Activated CD8-positive, alpha-beta memory T cell treated with anti-CD3 and anti-CD28 coated beads for 24 hours (primary cell): ENCODE measurements around the gene CCM2.
"Not testable (repeated sequence)": the region's sequence is repeated elsewhere in the genome, so short reads cannot be mapped to it uniquely, and the experiment has no call there.

Experiments used
- DNase-seq: peaks from one replicate; pipeline ENCODE4 v3.0.0-alpha.2; 2020

Gene CCM2

DNA sequence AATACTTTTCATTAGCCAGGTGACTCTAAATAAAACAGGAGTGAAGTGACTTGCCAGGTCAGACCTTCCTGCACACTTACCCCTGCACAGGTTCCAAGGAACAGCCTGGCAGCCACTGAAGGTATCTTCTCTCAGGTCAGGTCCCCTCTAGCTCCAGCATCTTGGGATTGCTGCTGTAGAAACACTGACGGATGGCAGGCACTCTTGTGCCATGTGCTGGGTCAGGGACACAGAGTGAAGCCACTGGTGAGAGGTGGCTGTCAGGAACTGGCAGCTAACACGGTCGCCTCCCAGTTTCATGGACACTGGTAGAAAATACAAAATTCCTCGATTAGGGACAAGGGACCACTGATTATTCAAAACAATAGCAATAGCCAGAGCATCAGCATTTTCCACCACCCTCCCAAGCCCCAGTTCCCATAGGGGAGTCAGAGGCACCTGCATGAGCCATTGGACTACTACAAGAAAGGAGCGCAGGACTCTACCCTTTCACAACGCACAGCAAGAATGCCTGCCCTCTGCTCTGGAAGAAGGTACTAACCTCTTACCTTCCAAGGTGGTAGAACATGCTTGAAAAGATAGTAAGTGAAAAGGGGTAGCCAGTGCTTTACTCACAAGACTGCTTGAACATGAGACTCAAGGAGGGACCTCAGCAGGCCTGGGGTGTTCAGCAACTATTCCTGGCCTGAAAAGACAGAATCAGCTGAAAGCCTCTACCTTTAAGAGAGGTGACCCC lies 16.1 kb upstream of the CCM2 start:
- peak; percentile 62 for DNase-seq

GRCh38 chr7:44984478-44984758 lies 15.6 kb upstream of the CCM2 start:
- no peak for DNase-seq

- DNase-seq, result peak; percentile 70
These were observed 14.8 kb upstream of the CCM2 start for GRCh38 chr7:44985033-44985695.

DNA sequence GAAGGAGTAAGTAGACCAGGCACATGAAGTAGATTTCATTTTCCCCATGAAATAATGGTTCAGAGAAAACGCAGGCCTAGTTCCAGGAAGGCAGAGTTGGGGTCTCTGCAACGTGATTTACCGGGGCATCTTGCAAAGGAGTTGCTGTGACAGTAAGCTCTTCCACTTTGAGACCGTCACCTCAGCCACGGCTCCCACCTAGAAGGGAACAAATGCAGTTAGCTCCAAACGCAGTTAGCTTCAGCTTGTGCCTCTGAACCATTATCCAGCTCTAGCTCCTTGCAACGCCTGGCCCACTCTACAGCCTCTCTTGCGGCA lies 14.1 kb upstream of the CCM2 start:
- no peak for DNase-seq

- DNase-seq, result peak; percentile 99
These were observed 13.6 kb upstream of the CCM2 start for GRCh38 chr7:44986218-44987053.

- no peak for DNase-seq
These were observed 12.5 kb upstream of the CCM2 start for GRCh38 chr7:44987457-44987856.

DNA sequence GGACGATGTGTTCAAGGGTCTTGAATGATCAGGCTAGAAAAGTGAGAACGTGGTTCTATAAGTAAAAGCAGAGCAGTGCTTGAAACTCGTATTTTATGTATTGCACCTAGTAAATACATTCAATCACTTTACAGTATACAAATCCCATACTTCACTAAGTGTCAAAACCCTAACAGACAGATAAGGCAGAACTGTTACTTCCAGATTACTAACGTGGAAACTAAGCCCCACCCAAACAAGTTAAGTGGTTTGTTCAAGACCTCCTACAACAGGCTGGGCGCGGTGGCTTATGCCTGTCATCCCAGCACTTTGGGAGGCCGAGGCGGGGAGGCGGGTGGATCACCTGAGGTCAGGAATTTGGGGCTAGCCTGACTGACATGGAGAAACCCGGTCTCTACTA lies 12.0 kb upstream of the CCM2 start:
- DNase-seq, result no peak

GRCh38 chr7:44988701-44989100 lies 11.3 kb upstream of the CCM2 start:
- no peak for DNase-seq

DNA sequence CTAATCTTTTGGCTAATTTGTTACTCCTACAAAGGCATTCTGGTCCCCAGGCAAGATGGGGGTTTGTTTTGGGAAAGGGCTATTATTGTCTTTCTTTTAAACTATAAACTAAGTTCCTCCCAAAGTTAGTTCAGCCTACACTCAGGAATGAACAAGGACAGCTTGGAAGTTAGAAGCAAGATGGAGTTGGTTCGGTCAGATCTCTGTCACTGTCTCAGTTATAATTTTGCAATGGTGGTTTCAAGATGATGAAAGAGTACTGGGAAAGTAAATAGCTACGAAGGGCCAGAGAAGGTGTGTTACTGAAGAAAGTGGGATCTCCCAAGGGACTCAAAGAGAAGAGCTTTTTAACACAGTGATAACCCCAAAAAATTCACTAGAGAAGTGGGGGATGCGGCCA lies 10.9 kb upstream of the CCM2 start:
- no peak for DNase-seq

DNA sequence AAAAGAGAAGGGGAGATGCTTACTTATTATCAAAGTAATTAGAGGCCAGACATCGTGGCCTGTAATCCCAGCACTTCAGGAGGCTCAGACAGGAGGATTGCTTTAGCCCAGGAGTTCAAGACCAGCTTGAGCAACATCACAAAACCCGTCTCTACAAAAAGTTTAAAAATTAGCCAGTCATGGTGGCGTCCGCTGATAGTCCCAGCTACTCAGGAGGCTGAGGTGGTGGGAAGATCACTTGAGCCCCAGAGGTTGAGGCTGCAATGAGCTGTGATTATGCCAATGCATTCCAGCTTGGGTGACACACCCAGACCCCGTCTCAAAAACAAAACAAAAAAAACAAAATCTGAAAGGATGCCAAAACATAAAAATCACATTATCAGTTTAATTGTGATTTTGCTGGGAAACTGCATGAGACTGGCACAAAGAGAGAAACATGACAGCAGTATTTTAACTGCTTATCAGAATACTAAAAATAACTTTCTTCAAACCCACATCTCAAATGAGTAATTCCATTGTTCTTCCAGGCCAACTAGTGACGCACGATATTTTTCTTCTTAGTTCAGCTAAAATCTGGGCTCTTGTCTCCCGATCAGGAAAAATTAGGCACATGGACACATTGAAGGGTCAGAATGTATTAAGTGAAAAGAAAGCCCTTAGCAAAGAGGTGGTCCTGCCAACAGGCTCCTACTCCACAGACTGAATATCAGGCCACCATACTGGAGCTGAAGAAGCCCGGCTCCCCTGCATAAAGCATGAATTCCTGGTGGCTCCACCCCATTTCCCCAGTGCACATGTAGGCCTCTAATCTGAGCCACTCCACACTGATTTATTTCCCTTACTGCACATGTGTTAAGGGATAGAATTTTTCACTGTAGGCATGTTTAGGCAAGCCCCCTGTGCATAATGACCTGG lies 9.6 kb upstream of the CCM2 start:
- DNase-seq, result no peak

- not testable (repeated sequence) for DNase-seq
These were observed 7.8 kb upstream of the CCM2 start for GRCh38 chr7:44992004-44992795.

- no peak for DNase-seq
These were observed 5.0 kb upstream of the CCM2 start for GRCh38 chr7:44994877-44995554.

DNA sequence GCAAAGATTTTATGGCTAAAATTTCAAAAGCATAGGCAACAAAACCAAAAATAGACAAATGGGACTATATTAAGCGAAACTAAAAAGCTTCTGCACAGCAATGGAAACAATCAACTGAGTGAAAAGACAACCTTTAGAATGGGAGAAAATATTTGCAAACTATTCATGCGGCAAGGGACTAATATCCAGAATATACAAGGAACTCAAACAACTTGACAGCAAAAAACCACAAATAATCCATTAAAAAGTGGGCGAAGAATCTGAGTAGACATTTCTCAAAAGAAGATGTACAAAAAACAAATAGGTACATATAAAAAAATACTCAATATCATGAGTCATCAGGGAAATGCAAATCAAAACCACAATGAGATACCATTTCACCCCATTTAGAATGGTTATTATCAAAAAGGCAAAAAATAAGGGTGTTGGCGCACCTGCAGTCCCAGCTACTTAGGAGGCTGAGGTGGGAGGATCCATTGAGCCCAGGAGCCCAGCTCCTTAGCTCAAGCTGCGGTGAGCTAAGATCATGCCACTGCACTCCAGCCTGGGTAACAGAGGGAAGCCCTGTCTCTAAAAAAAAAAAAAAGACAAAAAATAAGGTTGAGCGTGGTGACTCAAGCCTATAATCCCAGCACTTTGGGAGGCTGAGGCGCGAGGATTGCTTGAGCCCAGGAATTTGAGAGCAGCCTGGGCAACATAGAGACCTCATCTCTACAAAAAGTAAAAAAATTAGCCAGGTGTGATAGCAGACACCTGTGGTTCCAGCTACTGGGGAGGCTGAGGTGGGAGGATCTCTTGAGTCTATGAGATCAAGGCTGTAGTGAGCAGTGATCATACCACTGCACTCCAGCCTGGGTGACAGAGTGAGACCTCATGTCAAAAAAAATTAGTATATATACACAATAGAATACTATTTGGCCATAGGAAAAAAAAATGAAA lies 4.2 kb upstream of the CCM2 start:
- no peak for DNase-seq

- DNase-seq, result no peak
These were observed 1.7 kb upstream of the CCM2 start for GRCh38 chr7:44998153-44998871.

- DNase-seq, result peak; percentile 99
These were observed 532 bp upstream of the CCM2 start for GRCh38 chr7:44999245-45000092.

- peak; percentile 77 for DNase-seq
These were observed 1.2 kb downstream of the CCM2 start for GRCh38 chr7:45001138-45001694.

DNA sequence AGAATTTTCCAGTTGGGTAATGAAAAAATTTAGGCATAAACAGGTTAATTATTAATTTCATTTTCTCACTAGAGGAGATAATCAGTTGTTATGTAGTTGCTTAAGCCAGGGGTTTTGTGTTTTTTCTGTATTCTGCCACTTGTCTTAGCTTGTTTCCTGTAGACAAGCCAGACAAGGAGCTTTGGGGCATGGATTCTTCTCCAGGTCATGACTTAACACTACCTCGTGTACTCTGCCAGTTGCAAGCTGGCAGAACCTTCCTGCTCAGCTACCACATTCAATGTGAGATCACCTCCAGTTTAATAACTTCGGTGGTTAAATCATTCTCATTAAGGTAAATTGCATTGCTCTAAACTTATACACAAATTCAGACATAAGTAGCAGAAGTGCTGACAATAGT lies 1.8 kb downstream of the CCM2 start:
- no peak for DNase-seq

DNA sequence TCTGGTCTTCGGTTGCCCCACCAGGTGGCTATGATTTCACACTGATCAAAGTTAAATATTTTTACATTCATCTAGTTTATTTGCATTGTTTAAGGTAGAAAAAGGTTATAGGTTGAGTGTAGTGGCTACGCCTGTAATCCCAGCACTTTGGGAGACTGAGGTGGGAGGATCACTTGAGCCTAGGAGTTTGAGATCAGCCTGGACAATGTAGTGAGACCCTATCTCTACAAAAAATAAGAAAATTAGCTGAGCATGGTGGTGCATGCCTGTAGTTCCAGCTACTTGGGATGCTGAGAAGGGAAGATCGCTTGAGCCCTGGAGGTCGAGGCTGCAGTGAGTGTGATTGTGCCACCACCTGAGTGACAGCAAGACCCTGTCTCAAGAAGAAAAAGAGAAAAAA lies 3.8 kb downstream of the CCM2 start:
- DNase-seq, result no peak

DNA sequence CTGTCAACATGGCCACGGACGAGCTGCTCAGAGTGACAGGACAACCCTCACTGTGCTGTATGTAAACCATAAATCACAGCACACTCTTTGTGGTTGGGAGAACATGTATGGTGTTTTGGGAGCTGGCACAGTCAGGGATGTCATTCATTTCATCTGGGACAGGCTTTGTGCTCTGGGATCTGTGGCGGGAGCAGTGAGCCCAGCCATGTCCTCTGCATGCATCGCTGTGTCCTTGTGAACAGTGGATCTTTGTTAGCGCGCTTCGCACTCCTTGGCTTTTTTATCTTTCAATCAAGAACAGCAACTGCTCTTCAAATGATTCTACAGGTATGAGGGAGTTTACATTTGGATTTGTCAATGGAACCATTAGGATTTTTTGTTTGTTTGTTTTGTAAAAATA lies 7.1 kb downstream of the CCM2 start:
- no peak for DNase-seq
